Cortex of kidney (tissue), 1 donor: ENCODE measurements around the gene WDR1.

ENCODE experiments used
- DNase-seq: peaks from one replicate; lab custom pipeline; 2025; lab: John Stamatoyannopoulos, UW

The WDR1 gene

GRCh38 chr4:10040049-10040892 is 76.3 kb downstream of the WDR1 start:
- no peak for DNase-seq

- DNase-seq: no peak
Observed at GRCh38 chr4:10036807-10037342, 79.7 kb downstream of the WDR1 start.

- DNase-seq: no peak
Observed at GRCh38 chr4:10035130-10035529, 81.5 kb downstream of the WDR1 start.

- no peak for DNase-seq
Observed at GRCh38 chr4:10034612-10035104, 81.9 kb downstream of the WDR1 start.

GRCh38 chr4:10034136-10034535 is 82.5 kb downstream of the WDR1 start:
- DNase-seq: no peak

- no peak for DNase-seq
Observed at GRCh38 chr4:10033191-10033881, 83.3 kb downstream of the WDR1 start.

- DNase-seq: no peak
Observed at GRCh38 chr4:10032625-10033024, 84.0 kb downstream of the WDR1 start.

- no peak for DNase-seq
Observed at GRCh38 chr4:10031668-10032590, 84.7 kb downstream of the WDR1 start.

- no peak for DNase-seq
Observed at GRCh38 chr4:10030972-10031667, 85.5 kb downstream of the WDR1 start.

GRCh38 chr4:10029403-10029802 is 87.2 kb downstream of the WDR1 start:
- no peak for DNase-seq

- no peak for DNase-seq
Observed at GRCh38 chr4:10028910-10029309, 87.7 kb downstream of the WDR1 start.

- no peak for DNase-seq
Observed at GRCh38 chr4:10026485-10026884, 90.1 kb downstream of the WDR1 start.

- DNase-seq: no peak
Observed at GRCh38 chr4:10025230-10025806, 91.3 kb downstream of the WDR1 start.
